Measurements from ENCODE around the gene SAMD8.

DNA sequence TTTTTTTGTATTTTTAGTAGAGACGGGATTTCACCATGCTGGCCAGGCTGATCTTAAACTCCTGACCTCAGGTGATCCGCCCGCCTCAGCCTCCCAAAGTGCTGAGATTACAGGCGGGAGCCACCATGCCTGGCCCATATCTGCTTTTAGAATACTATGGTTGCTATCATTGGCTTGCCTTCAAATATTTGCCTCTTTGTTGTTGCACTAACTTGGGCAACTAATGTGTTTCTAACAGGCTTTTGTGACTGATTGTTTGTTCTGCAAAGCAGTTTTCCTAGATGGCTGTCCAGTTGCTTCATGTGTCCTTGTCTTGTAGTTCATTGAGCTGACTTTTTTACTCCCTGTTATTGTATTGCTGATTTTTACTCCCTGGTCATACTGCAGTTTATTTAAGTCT is 108.8 kb downstream of the SAMD8 start:
- TF ChIP-seq, protein P1, sequence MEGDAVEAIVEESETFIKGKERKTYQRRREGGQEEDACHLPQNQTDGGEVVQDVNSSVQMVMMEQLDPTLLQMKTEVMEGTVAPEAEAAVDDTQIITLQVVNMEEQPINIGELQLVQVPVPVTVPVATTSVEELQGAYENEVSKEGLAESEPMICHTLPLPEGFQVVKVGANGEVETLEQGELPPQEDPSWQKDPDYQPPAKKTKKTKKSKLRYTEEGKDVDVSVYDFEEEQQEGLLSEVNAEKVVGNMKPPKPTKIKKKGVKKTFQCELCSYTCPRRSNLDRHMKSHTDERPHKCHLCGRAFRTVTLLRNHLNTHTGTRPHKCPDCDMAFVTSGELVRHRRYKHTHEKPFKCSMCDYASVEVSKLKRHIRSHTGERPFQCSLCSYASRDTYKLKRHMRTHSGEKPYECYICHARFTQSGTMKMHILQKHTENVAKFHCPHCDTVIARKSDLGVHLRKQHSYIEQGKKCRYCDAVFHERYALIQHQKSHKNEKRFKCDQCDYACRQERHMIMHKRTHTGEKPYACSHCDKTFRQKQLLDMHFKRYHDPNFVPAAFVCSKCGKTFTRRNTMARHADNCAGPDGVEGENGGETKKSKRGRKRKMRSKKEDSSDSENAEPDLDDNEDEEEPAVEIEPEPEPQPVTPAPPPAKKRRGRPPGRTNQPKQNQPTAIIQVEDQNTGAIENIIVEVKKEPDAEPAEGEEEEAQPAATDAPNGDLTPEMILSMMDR (conservative IDR thresholded peaks at IDR 0.05) = no peak
- no peak for TF ChIP-seq ZFX (IDR thresholded peaks at IDR 0.05)

Data from C4-2B (cell line).